ENCODE results near the gene NDUFB6. TPM values are rescaled to one million over a fixed set of nuclear protein-coding genes. Genes with fewer than 3 reads are reported as not detected.
"Not testable (repeated sequence)": the region's sequence is repeated elsewhere in the genome, so short reads cannot be mapped to it uniquely, and the experiment has no call there.

Gene NDUFB6
- total RNA-seq, 1 experiment from 2014 or later = 108 TPM

DNA sequence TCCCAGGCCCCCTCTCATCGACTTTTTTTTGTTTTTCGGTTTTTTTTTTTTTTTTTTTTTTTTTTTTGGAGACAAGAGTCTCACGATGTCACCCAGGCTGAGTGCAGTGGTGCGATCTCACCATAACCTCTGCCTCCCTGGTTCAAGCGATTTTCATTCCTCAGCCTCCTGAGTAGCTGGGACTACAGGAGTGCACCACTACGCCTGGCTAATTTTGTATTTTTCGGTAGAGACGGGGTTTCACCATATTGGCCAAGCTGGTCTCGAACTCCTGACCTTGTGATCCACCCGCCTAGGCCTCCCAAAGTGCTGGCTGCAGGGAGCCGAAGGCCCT lies 48.4 kb downstream of the NDUFB6 start:
- DNase-seq (ENCODE audit: low spot score) = not testable (repeated sequence)

DNA sequence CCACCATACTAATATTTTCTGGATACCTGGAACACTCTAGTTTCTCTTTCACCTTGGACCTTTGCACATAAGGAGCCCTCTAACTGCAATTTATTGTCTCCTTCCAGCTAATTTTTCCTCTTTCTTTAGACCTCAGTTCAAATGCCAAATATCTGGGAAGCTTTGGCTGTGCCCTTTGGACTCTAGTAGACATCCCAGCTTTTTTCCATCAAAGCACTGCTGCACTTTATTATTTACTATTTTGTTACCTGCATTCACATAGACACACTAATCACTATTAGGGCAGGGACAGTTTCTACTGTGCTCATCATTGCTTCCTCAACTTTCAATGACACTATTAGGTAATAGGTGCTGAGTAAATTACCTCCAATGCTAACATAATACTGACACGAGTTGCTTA lies 49.0 kb downstream of the NDUFB6 start:
- DNase-seq (ENCODE audit: low spot score) = no peak

DNA sequence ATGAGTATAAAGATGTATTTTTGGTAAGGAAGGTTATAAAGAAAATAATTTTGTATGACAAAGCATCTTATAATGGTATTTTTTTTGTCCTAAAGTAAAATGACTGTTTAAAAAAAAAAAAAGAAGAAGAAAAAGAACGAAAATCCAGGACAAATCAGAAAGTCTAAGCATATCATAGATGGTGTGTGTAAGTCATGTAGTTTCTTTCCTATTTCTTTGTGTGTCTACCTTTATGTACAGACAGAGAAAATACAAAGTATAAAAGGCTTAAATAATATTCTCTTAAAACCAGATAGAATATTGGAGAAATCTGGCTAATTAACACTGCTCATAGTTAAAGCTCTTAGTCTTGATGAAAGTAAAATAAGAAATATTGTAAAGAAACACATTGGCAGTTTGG lies 54.7 kb downstream of the NDUFB6 start:
- no peak for DNase-seq (ENCODE audit: low spot score)

DNA sequence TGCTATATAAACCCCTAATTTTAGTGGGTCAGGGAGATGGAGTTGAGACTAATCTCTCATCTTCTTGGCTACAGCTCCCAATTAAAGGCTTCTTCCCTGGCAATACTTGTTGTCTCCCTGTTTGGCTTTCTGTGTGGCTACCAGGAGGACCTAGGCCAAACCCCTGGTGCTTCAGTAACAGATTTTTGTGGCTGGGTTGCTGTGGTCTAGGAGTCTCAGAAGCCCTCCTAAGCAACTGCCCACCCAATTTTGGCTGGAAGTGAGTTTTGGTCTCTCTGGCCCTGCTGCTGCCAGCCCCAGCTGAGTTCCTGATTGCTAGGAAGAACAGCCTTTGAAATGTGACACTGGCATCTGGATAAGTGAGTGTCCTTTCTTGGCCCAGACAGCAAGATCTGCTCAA lies 56.7 kb downstream of the NDUFB6 start:
- no peak for DNase-seq (ENCODE audit: low spot score)

DNA sequence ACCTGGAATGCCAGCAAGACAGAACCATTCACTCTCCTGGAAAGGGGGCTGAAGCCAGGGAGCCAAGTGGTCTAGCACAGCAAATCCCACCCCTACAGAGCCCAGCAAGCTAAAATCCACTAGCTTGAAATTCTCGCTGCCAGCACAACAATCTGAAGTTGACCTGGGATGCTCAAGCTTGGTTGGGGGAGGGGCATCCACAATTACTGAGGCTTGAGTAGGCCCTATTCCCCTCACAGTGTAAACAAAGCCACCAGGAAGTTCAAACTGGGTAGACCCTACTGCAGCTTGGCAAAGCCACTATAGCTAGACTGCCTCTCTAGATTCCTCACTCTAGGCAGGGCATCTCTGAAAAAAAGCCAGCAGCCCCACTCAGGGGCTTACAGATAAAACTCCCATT lies 64.2 kb downstream of the NDUFB6 start:
- no peak for DNase-seq (ENCODE audit: low spot score)

DNA sequence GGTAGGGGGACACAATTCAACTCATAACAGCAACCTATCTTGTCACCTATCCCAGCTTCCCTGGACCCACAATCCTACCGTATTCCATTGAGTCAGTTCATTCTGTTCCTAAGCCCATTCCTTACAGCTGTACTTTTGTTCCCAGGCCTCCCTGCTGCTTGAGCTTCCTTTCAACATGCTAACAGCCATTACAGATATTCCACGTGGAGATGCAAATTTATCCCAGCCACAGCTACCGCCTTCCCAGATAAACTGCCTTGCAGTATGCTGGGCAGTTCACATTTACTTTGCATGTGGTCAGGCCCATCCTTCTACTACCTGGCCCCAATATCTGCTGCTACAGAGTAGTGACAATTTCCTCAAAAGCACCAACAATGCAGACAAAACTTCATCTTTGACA lies 70.0 kb downstream of the NDUFB6 start:
- no peak for DNase-seq (ENCODE audit: low spot score)

Other genes with a start within 250 kb of the NDUFB6 start
- gene ACO1, start 188.5 kb downstream of the NDUFB6 start, total RNA-seq (2014; rRNA removed; shearing (Covaris generic)) = 20.9 and 25.5 TPM in 2 replicates
- gene RIGI, start 47.0 kb downstream of the NDUFB6 start, total RNA-seq (2014; rRNA removed; shearing (Covaris generic)) = 5.9 and 7.7 TPM in 2 replicates
- gene SMIM27, start 20.8 kb downstream of the NDUFB6 start, total RNA-seq (2014; rRNA removed; shearing (Covaris generic)) = 7.3 and 10.9 TPM in 2 replicates
- 12.6 and 13.2 TPM in 2 replicates for gene TOPORS, start 20.6 kb downstream of the NDUFB6 start, total RNA-seq (2014; rRNA removed; shearing (Covaris generic))
- gene TAF1L, start 62.5 kb upstream of the NDUFB6 start, total RNA-seq (2014; rRNA removed; shearing (Covaris generic)) = not detected in 2 replicates
- 0.08 TPM in 1 of 2 replicates, not detected in the other for gene TMEM215, start 210.4 kb upstream of the NDUFB6 start, total RNA-seq (2014; rRNA removed; shearing (Covaris generic))

Data from H4 (cell line).